Activated CD8-positive, alpha-beta memory T cell treated with anti-CD3 and anti-CD28 coated beads for 36 hours (primary cell): ENCODE results near the gene DGKG. TPM values are rescaled to one million over a fixed set of nuclear protein-coding genes. Genes with fewer than 3 reads are reported as not detected.

Experiments used
- CTCF ChIA-PET: fragments of 350-600 bp; sonication (Branson Sonifier 250); formaldehyde crosslinking; loops from one replicate; lab custom pipeline; 2021; ENCODE audit warnings: antibody characterized with exemption; lab: Charles Lee
- POLR2A ChIA-PET: fragments of 350-600 bp; sonication (Branson Sonifier 250); formaldehyde crosslinking; loops from one replicate; lab custom pipeline; 2021; ENCODE audit warnings: antibody characterized with exemption; lab: Charles Lee
- total RNA-seq, 2 experiments: library from RNA; stranded (reverse); gene quantifications; one replicate each; pipeline ENCODE4 v1.2.3, GENCODE V29; 2021

DGKG gene
- total RNA-seq, 2 experiments from 2014 or later, result 0.42 to 0.67 TPM

DNA sequence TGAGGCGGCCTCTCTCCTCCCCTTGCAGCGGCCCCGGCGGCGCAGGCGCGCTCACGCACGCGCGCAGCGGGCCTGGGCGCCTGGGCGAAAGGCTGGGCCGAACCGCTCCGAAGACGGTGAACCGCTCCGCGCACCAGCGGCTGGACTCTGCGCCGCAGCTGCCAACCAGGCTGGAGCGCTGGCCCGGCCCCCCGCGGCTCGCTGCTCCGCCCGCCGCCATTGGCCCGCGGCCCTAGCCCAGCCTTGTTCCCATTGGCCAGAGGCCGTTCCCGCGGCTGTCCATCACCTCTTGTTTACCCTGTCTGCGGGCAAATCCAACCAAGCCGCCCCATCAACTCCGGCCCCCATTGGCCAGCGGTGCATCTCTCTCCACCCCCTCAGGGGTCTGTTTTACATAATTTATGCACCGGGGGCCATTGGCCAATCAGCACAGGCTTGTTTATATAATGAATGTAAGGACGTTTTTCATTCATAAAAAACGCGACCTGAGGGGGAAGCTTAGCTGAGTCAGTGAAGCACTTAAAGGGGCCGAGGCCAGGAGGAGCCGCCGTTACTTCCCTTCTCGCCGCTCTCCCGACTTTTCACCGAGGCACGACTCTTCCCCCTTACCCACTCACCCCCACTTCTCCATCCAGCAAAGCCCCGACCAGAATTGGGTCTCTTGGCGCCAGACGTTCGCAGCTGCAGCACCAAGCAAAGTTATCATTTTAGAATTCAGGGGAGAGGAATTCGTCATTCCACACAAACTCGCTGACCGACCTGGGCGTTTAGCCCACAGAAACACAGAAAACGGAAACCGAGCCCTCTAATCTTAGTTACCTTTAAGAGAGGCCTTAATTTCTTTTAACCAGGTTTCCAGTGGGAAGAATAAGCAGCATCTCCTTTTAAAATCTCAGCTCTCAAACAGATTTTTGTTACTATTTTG, 252.8 kb downstream of the DGKG start, which contains the start of gene ETV5:
Gene ETV5, minus strand, starts transcription at position 149 of the 925 bp plus-strand sequence. CDS start 3,221 bp downstream, outside the sequence.
- CTCF ChIA-PET, result interaction anchor here (0.8 kb wide), 1 partner anchor 132 kb away, joined by 3 read pairs; no protein-coding TSS in a partner anchor
- POLR2A ChIA-PET, result interaction anchor here (1.2 kb wide), 1 partner anchor 171 kb away, joined by 3 read pairs; the partner anchor contains the start of gene TRA2B

DNA sequence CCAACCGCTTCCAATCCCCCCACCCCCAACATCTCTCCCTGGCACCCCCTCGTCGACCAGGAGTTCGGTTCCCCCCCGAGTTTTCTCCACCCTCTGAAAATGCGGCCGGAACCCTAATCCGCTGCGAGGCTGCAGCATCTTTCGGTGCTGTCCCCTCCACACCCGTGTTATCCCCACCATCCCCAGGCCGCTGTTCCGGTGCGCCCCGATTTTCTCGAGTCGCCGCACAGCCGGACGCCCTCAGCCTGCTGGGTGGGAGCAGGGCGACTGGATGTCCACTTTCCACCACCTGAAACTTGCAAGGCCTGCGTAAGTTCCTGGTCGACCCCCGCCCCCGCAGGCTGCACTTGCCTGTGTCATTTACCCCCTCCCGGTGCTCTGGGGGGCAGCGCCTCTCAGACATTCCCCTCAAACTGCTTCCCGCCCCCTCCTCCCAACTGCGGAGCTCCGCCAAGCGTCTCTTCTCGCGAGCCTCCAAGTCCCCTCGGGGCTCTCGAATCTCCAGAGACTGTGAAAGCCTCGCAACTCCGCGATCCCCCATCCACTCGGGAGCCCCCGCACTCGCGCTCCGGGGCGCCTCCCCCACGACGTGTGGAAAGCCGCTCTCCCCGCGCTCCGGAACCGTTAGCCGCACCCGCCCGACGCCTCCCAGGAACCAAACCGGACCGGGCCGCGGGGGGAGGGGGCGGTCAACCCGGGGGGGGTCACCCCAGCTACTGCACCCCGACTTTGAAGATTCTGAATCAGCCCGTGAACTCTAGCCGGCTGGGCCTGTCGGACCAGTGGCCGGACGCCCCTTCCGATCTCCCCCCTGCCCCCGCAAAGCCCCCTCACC, 253.7 kb downstream of the DGKG start:
- CTCF ChIA-PET, result no interaction called here
- POLR2A ChIA-PET, result interaction anchor here (0.6 to 1.2 kb wide), 2 partner anchors 70 to 170 kb away, joined by 3 to 6 read pairs; partner anchors contain the start of gene TRA2B

DNA sequence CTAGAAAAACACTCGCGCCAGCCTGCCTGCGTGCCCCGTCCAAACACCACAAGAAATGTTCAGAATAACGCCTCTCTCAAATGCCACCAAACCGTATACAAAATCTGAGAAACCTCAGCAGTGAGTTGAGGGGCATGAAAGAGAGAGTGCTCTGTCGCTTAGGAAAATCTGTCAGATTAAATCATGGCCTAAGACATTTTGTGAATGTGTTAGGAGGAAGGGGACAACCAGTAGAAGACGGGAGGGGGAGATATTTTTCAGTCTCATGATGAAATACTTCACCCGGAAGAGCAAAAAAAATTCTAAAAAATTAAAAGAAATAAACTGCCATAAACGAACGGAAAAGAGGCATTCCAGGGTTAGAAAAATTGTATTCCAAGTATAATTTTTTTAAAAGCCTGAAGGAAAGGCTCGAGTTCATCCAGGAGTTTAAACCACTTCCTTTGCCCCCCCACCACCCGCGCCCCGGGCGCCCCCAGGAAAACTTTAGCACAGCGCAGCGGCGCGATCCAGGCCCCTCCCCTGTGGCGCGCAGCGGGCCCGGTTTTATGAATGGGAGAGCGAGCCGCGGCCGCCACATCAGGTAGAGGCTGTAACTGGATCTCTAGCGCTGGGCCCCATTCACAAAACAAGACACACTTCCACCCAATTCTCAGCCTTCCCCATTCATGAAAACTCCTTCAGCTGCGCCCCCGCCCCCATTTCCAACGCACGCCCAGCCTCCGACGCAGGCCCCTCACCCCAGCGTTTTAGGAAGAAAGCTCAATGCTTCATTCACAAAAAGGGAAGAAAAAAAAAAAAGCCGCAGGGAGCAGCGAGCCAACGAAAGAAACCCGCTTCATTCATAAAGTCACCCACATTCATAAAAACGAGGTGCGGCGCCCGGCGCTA, 254.6 kb downstream of the DGKG start:
- POLR2A ChIA-PET, result interaction anchor here (0.6 kb wide), 1 partner anchor 69 kb away, joined by 6 read pairs; no protein-coding TSS in a partner anchor
- CTCF ChIA-PET, result no interaction called here

DNA sequence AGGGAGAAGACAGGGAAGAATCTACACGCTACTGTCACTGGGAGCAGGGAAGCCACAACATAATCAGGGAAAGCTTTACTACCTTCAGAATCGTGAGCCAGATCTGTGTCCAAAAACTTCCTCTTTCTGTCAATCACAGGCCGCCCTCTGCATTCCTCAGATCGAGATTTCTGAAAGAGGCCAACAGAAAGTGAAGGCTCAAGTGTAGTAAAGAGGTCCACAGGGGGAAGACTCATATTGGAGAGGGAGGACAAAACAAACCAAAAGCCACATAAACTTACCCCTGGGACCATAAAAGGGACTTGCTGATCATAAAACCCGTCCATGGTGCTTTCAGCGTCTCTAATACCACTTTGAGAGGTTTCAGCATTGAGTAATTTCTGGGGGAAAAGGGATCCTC, 256.5 kb downstream of the DGKG start:
- ChIA-PET POLR2A (no interaction called here), CTCF (no interaction called here)

DNA sequence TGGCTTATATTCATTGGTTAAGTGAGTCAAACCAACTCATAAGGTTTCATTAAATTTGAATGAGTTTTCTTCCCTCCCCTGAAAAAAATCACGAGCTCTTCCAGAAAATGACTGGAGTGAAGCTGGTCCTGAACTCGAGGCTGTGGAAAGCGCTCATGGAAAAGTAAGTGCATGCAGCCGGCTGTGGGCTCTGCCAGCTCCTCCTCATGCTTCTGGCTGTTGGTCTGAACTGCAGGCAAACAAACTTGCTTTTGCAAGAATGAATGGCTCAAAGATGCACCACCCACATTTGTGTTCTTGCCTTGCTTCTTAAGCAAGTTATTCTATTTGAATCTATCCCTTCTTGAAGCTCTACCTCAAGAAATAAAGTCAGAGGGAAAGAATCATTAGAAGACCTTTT, 259.3 kb downstream of the DGKG start:
- ChIA-PET CTCF (interaction anchor here (0.7 kb wide), 1 partner anchor 34 kb away, joined by 3 read pairs; no protein-coding TSS in a partner anchor), POLR2A (no interaction called here)

DNA sequence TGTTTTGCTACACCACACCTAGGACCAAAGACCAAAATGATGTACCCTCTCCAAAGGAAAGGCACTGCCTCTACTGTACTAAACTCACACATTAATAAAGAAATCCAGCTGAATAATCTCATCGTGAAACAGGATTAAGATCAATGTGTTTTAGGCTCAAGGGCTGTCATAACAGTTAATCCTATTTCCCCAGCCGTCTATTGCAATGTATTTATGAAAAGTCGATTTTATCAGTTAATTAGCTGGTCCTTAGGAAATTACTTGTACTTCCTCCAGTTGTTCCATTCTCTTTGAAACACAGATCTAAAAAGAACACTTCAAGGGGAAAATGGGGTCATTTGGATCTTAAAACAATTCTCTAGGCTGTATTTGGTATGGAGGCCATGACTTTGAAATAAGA, 261.6 kb downstream of the DGKG start:
- POLR2A ChIA-PET, result no interaction called here
- CTCF ChIA-PET, result no interaction called here

DNA sequence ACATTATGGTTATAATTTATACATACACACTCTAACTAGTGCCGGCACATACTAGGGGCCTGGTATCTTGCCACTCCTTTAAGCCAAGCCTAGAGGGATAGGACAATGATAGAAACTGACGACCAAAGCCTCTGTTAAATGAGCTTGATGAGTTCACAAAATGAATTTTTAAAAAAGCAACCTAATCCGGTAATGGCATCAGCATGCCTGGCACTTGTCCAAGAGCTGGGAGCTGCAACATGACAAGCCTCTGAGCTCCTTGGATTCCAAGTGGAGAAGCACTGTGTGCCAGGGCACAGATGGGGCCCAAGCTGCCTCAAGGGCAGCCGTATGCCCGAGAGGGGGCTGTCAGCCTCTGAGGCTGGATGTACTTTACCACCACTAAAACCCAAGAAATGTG, 262.9 kb downstream of the DGKG start:
- CTCF ChIA-PET, result no interaction called here

DNA sequence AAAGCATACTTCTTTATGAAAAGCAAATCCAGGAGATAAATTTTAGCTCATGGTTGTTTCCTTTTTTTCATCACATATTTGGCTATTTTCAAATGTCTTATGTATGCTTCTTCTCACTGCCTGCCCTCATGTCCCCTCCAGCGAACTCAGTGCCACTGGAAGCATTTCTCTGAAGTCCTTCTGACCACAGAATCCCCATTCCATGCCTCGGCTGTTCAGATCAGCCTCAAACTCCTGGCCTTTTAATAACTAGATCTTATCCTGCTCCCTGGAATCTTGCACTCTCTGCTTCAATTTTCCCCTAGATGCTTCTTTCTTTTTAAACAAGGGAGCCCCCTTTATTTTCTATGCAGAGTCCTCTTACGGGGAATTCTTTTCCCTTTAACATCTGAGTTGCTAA, 263.3 kb downstream of the DGKG start:
- ChIA-PET POLR2A (no interaction called here), CTCF (no interaction called here)

More for the DNA sequence above, 262.9 kb downstream of the DGKG start:
- POLR2A ChIA-PET, result no interaction called here

DNA sequence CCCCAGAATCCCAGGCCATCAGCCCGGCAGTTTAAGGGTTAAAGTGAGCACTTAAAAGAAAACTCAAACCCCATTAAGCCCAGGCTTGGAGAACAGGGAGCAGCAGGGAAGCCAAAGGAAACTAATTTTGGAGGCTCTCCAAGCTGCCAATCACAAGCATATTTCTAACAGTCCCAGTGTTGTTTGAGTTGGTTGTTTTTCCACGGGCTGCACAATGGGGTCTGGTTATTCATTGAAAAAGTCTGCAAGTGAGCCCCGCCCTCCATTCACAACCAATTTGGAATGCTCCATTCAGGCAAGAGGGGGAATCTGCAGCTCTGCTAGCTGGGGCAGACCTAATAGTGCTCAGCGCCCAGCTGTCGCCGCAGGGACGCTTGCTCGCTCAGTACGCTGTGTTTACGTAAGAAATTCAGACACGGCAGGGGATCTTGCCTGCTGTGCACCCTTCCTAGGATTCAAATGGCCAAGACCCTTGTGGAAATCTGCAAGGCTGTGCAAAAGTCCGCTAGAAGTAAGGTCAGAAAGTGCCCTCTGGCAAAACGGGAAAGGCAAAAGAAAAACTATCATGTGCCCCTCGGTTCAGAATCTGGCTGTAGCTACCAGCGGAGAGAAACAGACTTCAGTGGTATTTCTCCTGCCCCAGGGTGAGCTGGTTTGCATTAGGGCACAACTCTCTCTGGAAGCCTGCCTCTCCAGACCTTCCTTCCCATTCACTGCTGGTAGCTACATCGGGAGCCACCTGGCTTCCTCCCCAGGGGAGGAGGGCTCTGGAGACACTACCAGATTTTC, 264.2 kb downstream of the DGKG start:
- ChIA-PET POLR2A (no interaction called here), CTCF (no interaction called here)

DNA sequence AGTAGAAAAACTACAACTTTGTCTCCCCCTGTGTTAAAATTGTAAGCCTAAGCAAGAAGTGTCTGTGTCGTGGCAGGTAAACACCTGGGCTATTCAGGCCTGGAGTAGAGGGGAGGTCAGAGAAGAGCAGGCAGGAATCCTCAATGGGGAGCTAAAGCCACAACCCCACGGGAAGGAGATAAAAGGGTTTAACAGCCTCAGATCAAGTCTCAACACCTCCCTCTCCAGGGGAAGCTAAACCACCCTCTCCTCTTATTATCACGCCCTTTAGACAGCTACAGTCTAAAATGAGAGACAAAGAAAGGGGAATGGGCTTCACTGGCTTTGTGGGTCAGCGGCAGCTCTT, 264.7 kb downstream of the DGKG start:
- CTCF ChIA-PET, result no interaction called here
- POLR2A ChIA-PET, result no interaction called here

Other genes starting within 250 kb of the DGKG start
- 1 to 10 TPM; 2.3 to 2.4 TPM for gene CRYGS, start 182.1 kb upstream of the DGKG start, total RNA-seq
- 10 to 100 TPM; 15.8 to 15.9 TPM for gene TBCCD1, start 205.1 kb upstream of the DGKG start, total RNA-seq
- 10 to 100 TPM; 58.7 to 60.3 TPM for gene DNAJB11, start 208.5 kb upstream of the DGKG start, total RNA-seq